Measurements from ENCODE around the gene CYP2W1. TPM values are rescaled to one million over a fixed set of nuclear protein-coding genes. Genes with fewer than 3 reads are reported as not detected.

Gene CYP2W1
- total RNA-seq, 1 donor from 2014 or later = not detected

- DNase-seq (no peak), ATAC-seq (ENCODE audit: poor library complexity) (no peak)
- intact Hi-C loops (cut with DNase I) = no loop called here
These were observed 36.3 kb downstream of the CYP2W1 start for GRCh38 chr7:1019255-1019785.

DNA sequence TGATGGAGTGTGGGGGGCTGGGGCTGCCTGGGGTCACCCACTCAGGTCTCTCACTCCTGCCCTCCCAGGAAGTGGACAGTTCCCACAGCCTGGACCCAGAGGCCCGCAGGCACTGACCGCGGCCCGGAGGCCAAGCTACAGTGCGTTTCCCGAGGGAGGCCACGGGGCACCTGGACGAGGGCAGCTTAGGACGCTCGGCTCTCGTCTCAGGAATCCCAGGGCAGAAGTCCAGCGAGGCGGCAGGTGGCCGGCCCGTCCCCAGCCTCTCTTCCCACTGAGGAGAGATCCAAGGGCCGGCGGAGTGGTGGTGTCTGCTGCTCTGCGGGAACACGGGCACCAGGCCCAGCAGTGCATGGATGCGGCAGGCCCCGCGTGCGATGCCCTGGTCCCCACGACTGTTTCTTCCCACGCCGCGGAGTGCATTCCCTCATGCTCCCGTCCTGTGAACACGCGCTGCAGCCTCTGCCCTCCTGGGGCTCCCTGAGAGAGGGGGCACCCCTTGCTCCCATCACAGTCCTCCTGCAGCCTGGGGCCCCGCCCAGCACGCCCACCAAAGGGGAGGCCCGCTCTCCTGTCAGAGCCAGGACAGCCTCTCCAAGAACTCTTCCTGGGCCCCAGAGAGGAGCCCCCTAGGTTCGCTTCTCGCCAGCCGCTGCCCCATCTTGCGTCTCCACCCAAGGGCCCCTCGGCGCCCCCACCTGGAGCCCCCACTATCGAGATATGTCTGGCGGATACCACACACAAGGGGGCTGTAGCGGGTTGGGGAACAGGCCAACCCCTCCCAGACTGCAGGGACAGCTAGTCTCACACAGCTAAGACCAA lies 37.0 kb downstream of the CYP2W1 start:
- intact Hi-C loops (cut with DNase I) = no loop called here
- ATAC-seq (ENCODE audit: poor library complexity) (no peak), DNase-seq (no peak)

- DNase-seq (no peak), ATAC-seq (ENCODE audit: poor library complexity) (no peak)
- intact Hi-C loops (cut with DNase I) = no loop called here
These were observed 37.9 kb downstream of the CYP2W1 start for GRCh38 chr7:1020849-1021251.

DNA sequence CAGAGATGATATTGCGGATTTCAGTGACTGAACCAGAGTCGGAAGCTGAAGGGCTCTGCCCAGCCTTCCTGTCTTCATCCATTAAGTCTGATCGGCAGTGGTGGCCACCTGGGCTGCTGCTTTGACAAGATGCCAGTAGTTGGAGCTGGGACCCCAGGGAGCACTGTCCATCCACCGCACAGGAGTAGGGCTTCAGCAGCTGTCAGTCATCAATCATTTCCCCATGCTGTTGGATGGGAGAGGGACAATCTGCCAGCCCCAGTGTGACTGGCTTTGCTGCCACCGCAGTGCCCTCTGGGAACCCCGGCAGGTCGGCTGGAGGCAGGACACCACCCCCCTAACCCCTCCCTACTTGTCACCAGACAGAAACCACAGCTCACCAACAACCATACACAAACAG lies 38.4 kb downstream of the CYP2W1 start:
- intact Hi-C loops (cut with DNase I) = no loop called here
- ATAC-seq (ENCODE audit: poor library complexity) = peak; percentile 7

GRCh38 chr7:1021931-1022330 lies 39.0 kb downstream of the CYP2W1 start:
- ATAC-seq (ENCODE audit: poor library complexity) (no peak), DNase-seq (no peak)
- intact Hi-C loops (cut with DNase I) = no loop called here

More for the DNA sequence above, 38.4 kb downstream of the CYP2W1 start:
- no peak for DNase-seq

DNA sequence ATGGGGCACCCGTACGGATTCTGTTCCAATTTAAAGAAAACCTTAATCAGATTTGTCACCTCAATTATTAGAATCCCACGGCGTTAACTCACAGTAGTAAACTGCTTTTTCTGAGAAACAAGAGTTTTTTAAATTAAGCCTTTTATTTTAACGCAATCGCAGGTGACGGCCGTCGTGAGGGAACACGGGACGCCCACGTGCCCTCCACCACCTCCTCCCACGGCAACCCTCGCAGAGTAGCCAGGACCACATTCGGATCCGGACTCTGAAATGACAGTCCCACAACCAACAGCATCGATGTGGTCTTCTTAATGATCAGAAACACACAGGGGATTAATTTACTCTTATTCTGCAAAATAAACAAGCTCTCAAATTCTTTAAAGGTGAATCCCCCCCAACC lies 39.4 kb downstream of the CYP2W1 start:
- ATAC-seq (ENCODE audit: poor library complexity) (no peak), DNase-seq (no peak)
- intact Hi-C loops (cut with DNase I) = no loop called here

GRCh38 chr7:1022801-1023465 lies 40.0 kb downstream of the CYP2W1 start:
- DNase-seq (no peak), ATAC-seq (ENCODE audit: poor library complexity) (no peak)
- intact Hi-C loops (cut with DNase I) = no loop called here

GRCh38 chr7:1024331-1024841 lies 41.4 kb downstream of the CYP2W1 start:
- intact Hi-C loops (cut with DNase I) = no loop called here
- DNase-seq (no peak), ATAC-seq (ENCODE audit: poor library complexity) (no peak)

GRCh38 chr7:1024876-1025742 lies 42.1 kb downstream of the CYP2W1 start:
- intact Hi-C loops (cut with DNase I) = no loop called here
- DNase-seq = no peak
- ATAC-seq (ENCODE audit: poor library complexity) = no peak

DNA sequence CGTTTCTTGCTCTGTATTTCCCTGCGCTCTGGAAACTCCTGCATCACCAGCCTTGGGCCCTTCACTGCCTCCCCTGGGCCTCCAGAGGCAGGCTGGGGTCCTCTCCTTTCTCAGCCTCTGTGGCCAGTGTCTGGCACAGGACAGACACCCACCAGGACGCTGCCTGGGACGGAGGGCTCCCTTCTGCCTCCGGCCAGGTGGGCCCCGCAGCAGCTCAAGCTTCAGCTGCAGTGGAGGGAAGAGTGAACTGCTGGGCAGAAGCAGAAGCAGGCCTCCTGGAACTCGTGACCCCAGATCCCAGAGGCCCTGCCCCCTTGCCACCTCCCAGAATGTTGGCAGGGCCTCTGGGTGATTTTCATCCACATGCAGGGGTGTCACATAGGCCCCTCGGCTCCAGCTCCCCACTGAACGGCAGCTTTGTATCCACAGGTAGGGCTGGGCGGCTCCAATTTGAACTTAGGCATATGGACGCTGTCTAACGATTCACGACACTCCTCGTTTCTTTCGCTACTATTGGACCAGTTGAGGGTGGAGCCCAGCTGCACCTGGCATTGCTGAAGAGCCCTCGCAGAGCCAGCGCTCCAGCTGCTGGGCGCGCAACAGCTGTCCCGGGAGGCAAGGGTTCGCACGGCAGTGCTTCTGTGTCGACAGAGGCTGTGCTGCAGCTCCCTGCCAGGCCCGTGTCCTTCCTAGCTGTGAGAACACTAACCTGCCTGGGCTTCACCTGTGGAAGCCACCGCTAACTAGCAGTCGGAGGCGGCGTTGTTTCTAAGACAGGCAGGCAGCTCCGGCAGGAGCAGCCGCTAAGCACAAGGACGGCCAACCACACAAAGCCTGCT lies 43.0 kb downstream of the CYP2W1 start:
- intact Hi-C loops (cut with DNase I) = no loop called here
- no peak for ATAC-seq (ENCODE audit: poor library complexity)

GRCh38 chr7:1026721-1027161 lies 43.8 kb downstream of the CYP2W1 start:
- DNase-seq (no peak), ATAC-seq (ENCODE audit: poor library complexity) (no peak)
- intact Hi-C loops (cut with DNase I) = no loop called here

More for the DNA sequence above, 43.0 kb downstream of the CYP2W1 start:
- DNase-seq = no peak

DNA sequence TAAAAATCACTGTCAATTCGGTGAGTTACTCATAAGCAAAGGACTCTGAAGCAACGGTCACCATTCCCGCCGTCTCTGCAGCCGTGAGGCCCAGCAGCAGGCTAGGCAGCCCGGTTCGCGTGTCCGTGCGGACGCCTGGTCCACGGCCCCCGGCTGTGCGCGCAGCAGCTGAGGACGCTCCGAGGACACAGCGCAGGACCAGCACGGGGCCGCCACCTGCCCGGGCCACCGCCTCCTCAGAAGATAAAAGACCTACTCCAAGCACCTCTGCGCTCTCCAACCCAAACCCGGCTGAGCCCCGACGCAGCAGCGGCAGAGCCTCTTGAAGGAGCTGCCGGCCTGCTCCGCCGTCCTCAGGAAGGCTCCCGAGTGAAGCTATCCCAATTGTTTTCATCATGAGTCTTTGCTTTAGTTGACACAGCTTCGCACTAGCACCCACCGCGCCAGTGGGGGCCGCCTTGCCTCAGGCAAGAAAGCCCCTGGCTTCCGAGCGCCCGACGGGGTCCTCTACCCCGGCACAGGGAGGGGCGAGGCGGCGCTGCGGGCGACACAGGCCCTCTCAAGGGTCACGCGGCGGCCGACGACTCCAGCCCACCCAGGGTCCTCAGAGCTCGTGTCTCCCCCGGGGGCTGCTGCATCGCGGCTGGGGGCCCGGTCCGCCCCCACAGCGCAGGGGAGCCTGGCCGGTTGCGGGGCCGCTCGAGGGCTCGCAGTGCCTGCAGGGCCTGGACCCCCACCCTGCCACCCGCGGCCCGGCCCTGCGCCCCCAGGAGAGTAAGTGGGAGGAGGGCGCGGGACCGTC lies 44.5 kb downstream of the CYP2W1 start:
- intact Hi-C loops (cut with DNase I) = no loop called here
- DNase-seq = no peak
- ATAC-seq (ENCODE audit: poor library complexity) = no peak

- intact Hi-C loops (cut with DNase I) = no loop called here
- ATAC-seq (ENCODE audit: poor library complexity) (peak; percentile 97), DNase-seq (peak; percentile 94)
These were observed 45.2 kb downstream of the CYP2W1 start for GRCh38 chr7:1028044-1028770.

GRCh38 chr7:1028775-1029636 lies 46.0 kb downstream of the CYP2W1 start:
- intact Hi-C loops (cut with DNase I) = no loop called here

GRCh38 chr7:1029637-1030443 lies 46.9 kb downstream of the CYP2W1 start:
- DNase-seq (no peak), ATAC-seq (ENCODE audit: poor library complexity) (no peak)
- intact Hi-C loops (cut with DNase I) = no loop called here

More at GRCh38 chr7:1028775-1029636, 46.0 kb downstream of the CYP2W1 start:
- ATAC-seq (ENCODE audit: poor library complexity) (peak; percentile 92), DNase-seq (peak; percentile 86)
